PFSK-1 (cell line): Measurements from ENCODE around the gene TAGAP.

Source experiments
- FOXP2 ChIP-seq: optimal IDR thresholded peaks from 2 replicates; pipeline ENCODE3; 2011; ENCODE audit warnings: borderline replicate concordance, control low read depth, inconsistent platforms; ENCODE audit not compliant: insufficient read depth; ENCODE audit errors: extremely low read length, extremely low read depth
- POLR2AphosphoS5 ChIP-seq: IDR thresholded peaks from 2 replicates; pipeline ENCODE4 v1.6.1; 2012; ENCODE audit warnings: low read depth, mild to moderate bottlenecking, control low read depth, low read length, moderate library complexity
- REST ChIP-seq, 2 experiments: IDR thresholded peaks; 2 replicates each; pipeline versions ENCODE4 v1.6.1 to v1.8.0; 2011 to 2012; ENCODE audit warnings: low read depth in 2 of 2, low read length in 2 of 2, control low read depth in 1 of 2, inconsistent platforms in 1 of 2, mild to moderate bottlenecking in 1 of 2, moderate library complexity in 1 of 2; ENCODE audit not compliant: insufficient read depth in 1 of 2
- SIN3A ChIP-seq: IDR thresholded peaks from 2 replicates; pipeline ENCODE4 v1.6.1; 2012; ENCODE audit warnings: mild to moderate bottlenecking, low read length, moderate library complexity, borderline replicate concordance; ENCODE audit not compliant: insufficient read depth
- TAF1 ChIP-seq: IDR thresholded peaks from 2 replicates; pipeline ENCODE4 v1.6.1; 2012; ENCODE audit warnings: low read length, control low read depth, borderline replicate concordance; ENCODE audit not compliant: insufficient read depth

The TAGAP gene

GRCh38 chr6:159068904-159069578 is 24.2 kb upstream of the TAGAP start:
- no peak for TF ChIP-seq TAF1
- TF ChIP-seq SIN3A: no peak
- no peak for TF ChIP-seq FOXP2
- no peak for TF ChIP-seq REST (IDR thresholded peaks at IDR 0.05; ENCODE audit: insufficient read depth in 1 of 2, low read depth in 2 of 2, low read length in 2 of 2)
- no peak for TF ChIP-seq POLR2AphosphoS5

- TF ChIP-seq SIN3A: no peak
- no peak for TF ChIP-seq FOXP2
- TF ChIP-seq TAF1: no peak
- TF ChIP-seq POLR2AphosphoS5: no peak
- no peak for TF ChIP-seq REST (IDR thresholded peaks at IDR 0.05; ENCODE audit: insufficient read depth in 1 of 2, low read depth in 2 of 2, low read length in 2 of 2)
Measured at GRCh38 chr6:159067334-159067733, 22.5 kb upstream of the TAGAP start.

DNA sequence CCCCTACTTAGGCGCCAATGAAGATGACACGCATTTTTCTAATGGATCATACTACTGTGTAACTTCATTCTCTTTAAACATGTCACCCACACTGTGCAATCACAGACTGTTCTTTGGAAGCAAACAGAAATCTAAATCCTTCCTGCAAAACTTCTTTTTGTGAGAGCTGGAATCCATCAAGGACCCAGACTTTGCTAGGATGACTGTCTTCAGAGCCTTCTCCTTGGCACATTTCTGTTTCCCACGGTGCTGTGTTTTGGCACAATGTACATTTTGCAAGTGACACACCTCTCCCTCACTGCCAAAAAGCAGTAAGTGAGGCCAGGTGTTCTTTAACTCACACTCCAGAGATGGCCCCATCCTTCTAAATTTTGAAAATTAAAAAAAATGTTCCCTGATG is 21.7 kb upstream of the TAGAP start:
- TF ChIP-seq REST (IDR thresholded peaks at IDR 0.05; ENCODE audit: insufficient read depth in 1 of 2, low read depth in 2 of 2, low read length in 2 of 2): no peak
- no peak for TF ChIP-seq FOXP2
- TF ChIP-seq POLR2AphosphoS5: no peak
- TF ChIP-seq TAF1: no peak
- no peak for TF ChIP-seq SIN3A

- TF ChIP-seq TAF1: no peak
- TF ChIP-seq REST (IDR thresholded peaks at IDR 0.05; ENCODE audit: insufficient read depth in 1 of 2, low read depth in 2 of 2, low read length in 2 of 2): no peak
- no peak for TF ChIP-seq FOXP2
- no peak for TF ChIP-seq POLR2AphosphoS5
- TF ChIP-seq SIN3A: no peak
Measured at GRCh38 chr6:159065759-159066329, 21.1 kb upstream of the TAGAP start.
